Left ventricle myocardium inferior (tissue), 1 donor: ENCODE results near the gene LY6G6D. TPM values are rescaled to one million over a fixed set of nuclear protein-coding genes. Genes with fewer than 3 reads are reported as not detected.
A peak's percentile ranks its signal among the peaks of the same experiment; 100 is the strongest.

Experiments
- DNase-seq: peaks from one replicate; pipeline ENCODE4 v3.0.0-alpha.2; 2020
- H3K27ac ChIP-seq: fragments of 200-600 bp; replicated peaks from 2 replicates; pipeline ENCODE4 v1.8.0; 2021
- H3K27me3 ChIP-seq: fragments of 200-600 bp; 2 replicates; pipeline ENCODE4 v1.8.0; 2021; ENCODE audit warnings: low read depth
- H3K36me3 ChIP-seq: fragments of 200-600 bp; 2 replicates; pipeline ENCODE4 v1.8.0; 2021
- H3K4me1 ChIP-seq: fragments of 200-600 bp; 2 replicates; pipeline ENCODE4 v1.8.0; 2021
- H3K4me3 ChIP-seq: fragments of 200-600 bp; 2 replicates; pipeline ENCODE4 v1.8.0; 2021; ENCODE audit warnings: mild to moderate bottlenecking, moderate library complexity
- H3K9me3 ChIP-seq: fragments of 200-600 bp; replicated peaks from 2 replicates; pipeline ENCODE4 v1.8.0; 2021
- CTCF ChIP-seq: fragments of 200-600 bp; IDR thresholded peaks from 2 replicates; pipeline ENCODE4 v1.8.0; 2021; ENCODE audit warnings: antibody characterized with exemption, mild to moderate bottlenecking, borderline replicate concordance
- intact Hi-C: fragments of 100-400 bp; cut with micrococcal nuclease; formaldehyde crosslinking; loops from one replicate; pipeline ENCODE4 v1.11.0; 2022
- total RNA-seq: library from RNA; stranded (reverse); fragmentation: NEBNext Ultra II Directional; extraction: Animal tissue kit (Norgen Biotek cat#: 25700); gene quantifications from one replicate; pipeline ENCODE4 v1.2.1, GENCODE V29; 2021
- donor health status: DM: no; HTN: yes; CAD: no; lungs with severe emphysema.

LY6G6D gene
- total RNA-seq, 1 donor from 2014 or later: not detected

DNA sequence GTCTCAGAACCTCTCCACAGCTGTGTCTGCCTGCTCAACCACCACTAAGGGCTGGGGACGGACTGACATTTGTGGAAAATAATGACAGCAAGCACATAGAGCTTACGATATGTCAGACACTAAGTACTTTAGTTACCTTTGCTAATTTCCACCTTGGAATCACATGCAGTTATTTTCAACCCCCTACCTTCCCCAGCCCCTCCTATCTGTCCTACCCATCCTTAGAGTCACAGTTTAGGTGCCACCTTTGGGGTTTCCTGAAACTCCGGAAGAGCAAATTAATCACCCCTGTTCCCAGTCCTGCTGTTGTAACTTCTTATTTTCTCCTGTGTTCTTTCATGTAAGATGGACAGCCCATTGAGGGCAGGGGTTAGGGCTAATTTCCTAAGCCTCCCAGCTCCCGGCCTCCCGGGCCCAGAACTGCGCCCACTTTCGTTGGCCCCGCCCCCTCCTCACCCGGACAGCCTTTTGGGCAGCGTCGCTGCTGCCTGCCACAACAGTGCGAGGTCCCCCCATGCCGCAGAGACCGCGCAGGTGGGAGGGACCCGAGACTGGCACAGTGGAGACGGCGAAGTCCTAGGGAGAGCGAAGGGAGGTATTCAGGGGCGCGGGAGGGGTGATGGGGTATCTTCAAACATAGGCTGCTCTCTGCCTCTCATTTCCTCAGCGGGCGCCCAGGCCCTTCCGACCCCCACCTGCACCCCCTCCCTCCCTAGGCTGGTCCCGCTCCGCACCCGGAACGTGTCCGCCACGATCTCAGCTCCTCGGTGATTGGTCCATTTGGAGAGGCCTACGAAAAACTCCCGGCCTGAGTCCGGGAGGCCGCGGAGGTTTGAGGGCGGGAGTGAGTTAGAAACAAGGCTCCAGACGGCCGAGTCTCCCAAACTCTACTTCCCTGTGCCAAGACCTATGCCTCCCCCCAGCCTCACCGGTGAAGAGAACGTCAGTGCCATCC is 12.8 kb downstream of the LY6G6D start:
- Histone ChIP-seq H3K9me3 (no peaks in the 10 kb centered on the region), H3K27me3 (no peaks in the 10 kb centered on the region), H3K4me3 (peak overlapping the region; percentile 93), H3K4me1 (peaks cover 54% of the 10 kb centered on the region), H3K27ac (peak overlapping the region; percentile 98), H3K36me3 (peaks cover 52% of the 10 kb centered on the region)
- TF ChIP-seq CTCF: no peak
- intact Hi-C loops: no loop called here
- DNase-seq: no peak

DNA sequence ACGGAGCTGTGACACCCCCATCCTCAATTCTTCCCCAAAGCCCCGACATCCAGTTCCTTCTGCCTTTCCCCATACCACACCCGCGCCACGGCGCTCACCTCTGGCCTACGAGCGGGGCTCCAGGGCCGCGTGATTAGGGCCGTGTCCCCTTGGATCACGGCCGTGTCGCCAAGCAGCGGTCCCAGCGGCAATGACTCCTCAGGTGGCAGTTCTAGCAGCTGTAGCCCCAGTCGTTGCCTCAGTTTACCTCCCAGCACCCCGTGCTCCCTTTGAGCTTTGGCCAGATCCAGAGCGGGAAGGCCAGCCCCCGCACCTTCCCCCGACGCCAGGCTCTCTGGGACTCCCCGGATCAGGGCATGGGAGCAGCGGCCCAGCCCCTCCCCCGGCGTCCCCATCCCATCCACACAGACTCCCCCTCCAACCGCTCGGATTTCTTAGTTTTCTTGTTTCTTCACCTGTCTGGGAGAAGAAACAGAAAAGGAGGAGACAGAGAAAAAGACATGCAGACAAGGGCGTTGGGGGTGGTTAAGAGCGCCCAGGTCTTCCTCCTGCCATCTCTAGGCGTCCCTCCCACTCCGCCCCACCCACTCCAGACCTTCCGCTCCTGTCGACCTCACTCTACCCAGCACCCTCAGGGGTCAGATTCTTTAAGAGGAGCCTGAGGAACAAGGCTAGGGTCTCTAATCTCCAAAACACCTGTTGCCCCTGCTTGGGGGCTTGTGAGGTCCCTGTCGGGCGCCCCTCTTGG is 13.8 kb downstream of the LY6G6D start, which contains the start of gene DDAH2:
DDAH2 (minus strand) TSS at position 533 of the 748 bp plus-strand sequence; CDS start at position 395, 138 bp downstream.
- peaks cover 64% of the 10 kb centered on the region for H3K4me1 ChIP-seq
- intact Hi-C loops: no loop called here
- TF ChIP-seq CTCF: peak; percentile 66
- DNase-seq: no peak
- no peaks in the 10 kb centered on the region for H3K27me3 ChIP-seq
- H3K36me3 ChIP-seq: peaks cover 62% of the 10 kb centered on the region
- H3K4me3 ChIP-seq: peak within 1 kb of the TSS; percentile 93
- H3K27ac ChIP-seq: peak within 1 kb of the TSS; percentile 98
- H3K9me3 ChIP-seq: no peaks in the 10 kb centered on the region

DNA sequence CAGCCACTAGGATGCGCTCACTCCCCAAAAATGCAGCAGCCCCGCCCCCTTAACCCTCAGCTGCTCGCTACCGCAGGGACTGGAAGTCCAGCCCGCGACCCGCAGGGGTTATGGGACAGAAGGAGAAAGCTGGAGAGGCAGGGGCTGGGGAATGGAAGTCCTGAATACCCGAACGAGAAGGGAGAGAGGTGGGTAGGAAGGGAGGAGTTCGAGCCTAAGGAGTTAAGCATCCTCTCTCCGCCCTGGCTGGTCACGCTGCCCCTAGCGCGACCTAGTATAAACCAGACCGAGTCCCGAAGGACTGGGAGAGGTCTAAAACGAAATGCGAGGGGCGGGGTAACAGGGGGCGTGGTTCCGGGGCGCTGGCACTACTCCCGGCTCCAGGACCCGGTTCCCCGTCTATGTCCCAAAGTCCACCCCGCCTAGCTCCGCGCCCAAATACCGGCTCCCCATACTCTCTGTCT is 14.4 kb downstream of the LY6G6D start:
- peaks cover 70% of the 10 kb centered on the region for H3K4me1 ChIP-seq
- peak; percentile 94 for DNase-seq
- peak overlapping the region; percentile 98 for H3K27ac ChIP-seq
- no peak for TF ChIP-seq CTCF
- H3K27me3 ChIP-seq: no peaks in the 10 kb centered on the region
- no peaks in the 10 kb centered on the region for H3K9me3 ChIP-seq
- peak overlapping the region; percentile 93 for H3K4me3 ChIP-seq
- intact Hi-C loops: no loop called here
- peaks cover 63% of the 10 kb centered on the region for H3K36me3 ChIP-seq

- H3K9me3 ChIP-seq: no peaks in the 10 kb centered on the region
- no peak for TF ChIP-seq CTCF
- H3K36me3 ChIP-seq: peaks cover 63% of the 10 kb centered on the region
- DNase-seq: peak; percentile 92
- peak overlapping the region; percentile 93 for H3K4me3 ChIP-seq
- intact Hi-C loops: no loop called here
- peak overlapping the region; percentile 98 for H3K27ac ChIP-seq
- H3K27me3 ChIP-seq: no peaks in the 10 kb centered on the region
- peaks cover 75% of the 10 kb centered on the region for H3K4me1 ChIP-seq
Measured at GRCh38 chr6:31729979-31730630, 15.0 kb downstream of the LY6G6D start.

- no peak for TF ChIP-seq CTCF
- no peaks in the 10 kb centered on the region for H3K9me3 ChIP-seq
Measured at GRCh38 chr6:31730631-31731086, 15.5 kb downstream of the LY6G6D start.

More at GRCh38 chr6:31730631-31731086, 15.5 kb downstream of the LY6G6D start:
- Histone ChIP-seq H3K36me3 (peaks cover 62% of the 10 kb centered on the region), H3K27ac (peak overlapping the region; percentile 98), H3K4me1 (peaks cover 78% of the 10 kb centered on the region), H3K27me3 (no peaks in the 10 kb centered on the region), H3K4me3 (peak overlapping the region; percentile 93)
- no peak for DNase-seq
- intact Hi-C loops: no loop called here
